ENCODE data around the gene ABCA2.

Gene ABCA2

GRCh38 chr9:136974817-136975535 is 53.1 kb downstream of the ABCA2 start:
- no peak for DNase-seq

- no peak for DNase-seq
Measured at GRCh38 chr9:136973618-136974617, 54.1 kb downstream of the ABCA2 start.

- no peak for DNase-seq
Measured at GRCh38 chr9:136972743-136973142, 55.3 kb downstream of the ABCA2 start.

GRCh38 chr9:136972335-136972734 is 55.7 kb downstream of the ABCA2 start:
- no peak for DNase-seq

- DNase-seq = no peak
Measured at GRCh38 chr9:136971746-136972145, 56.3 kb downstream of the ABCA2 start.

GRCh38 chr9:136970361-136970760 is 57.7 kb downstream of the ABCA2 start:
- DNase-seq = no peak

- DNase-seq = no peak
Measured at GRCh38 chr9:136969774-136970173, 58.3 kb downstream of the ABCA2 start.

GRCh38 chr9:136969150-136969549 is 58.9 kb downstream of the ABCA2 start:
- DNase-seq = no peak

GRCh38 chr9:136968333-136969127 is 59.5 kb downstream of the ABCA2 start:
- DNase-seq = no peak

- no peak for DNase-seq
Measured at GRCh38 chr9:136965771-136966484, 62.1 kb downstream of the ABCA2 start.

- DNase-seq = no peak
Measured at GRCh38 chr9:136964833-136965422, 63.1 kb downstream of the ABCA2 start.

- no peak for DNase-seq
Measured at GRCh38 chr9:136964171-136964689, 63.8 kb downstream of the ABCA2 start.

- DNase-seq = no peak
Measured at GRCh38 chr9:136963751-136964150, 64.3 kb downstream of the ABCA2 start.

GRCh38 chr9:136963341-136963740 is 64.7 kb downstream of the ABCA2 start:
- DNase-seq = no peak

- no peak for DNase-seq
Measured at GRCh38 chr9:136962701-136963248, 65.3 kb downstream of the ABCA2 start.

GRCh38 chr9:136962163-136962562 is 65.9 kb downstream of the ABCA2 start:
- no peak for DNase-seq

- no peak for DNase-seq
Measured at GRCh38 chr9:136961279-136962065, 66.6 kb downstream of the ABCA2 start.

GRCh38 chr9:136960938-136961275 is 67.1 kb downstream of the ABCA2 start:
- no peak for DNase-seq

GRCh38 chr9:136960212-136960937 is 67.7 kb downstream of the ABCA2 start:
- no peak for DNase-seq

Measured in stimulated activated CD4-positive, alpha-beta T cell treated with anti-CD3 and anti-CD28 coated beads, Interleukin-4, amount 100 ng/mL, for 24 hours (primary cell).